ENCODE measurements around the gene KRT2.

The KRT2 gene

DNA sequence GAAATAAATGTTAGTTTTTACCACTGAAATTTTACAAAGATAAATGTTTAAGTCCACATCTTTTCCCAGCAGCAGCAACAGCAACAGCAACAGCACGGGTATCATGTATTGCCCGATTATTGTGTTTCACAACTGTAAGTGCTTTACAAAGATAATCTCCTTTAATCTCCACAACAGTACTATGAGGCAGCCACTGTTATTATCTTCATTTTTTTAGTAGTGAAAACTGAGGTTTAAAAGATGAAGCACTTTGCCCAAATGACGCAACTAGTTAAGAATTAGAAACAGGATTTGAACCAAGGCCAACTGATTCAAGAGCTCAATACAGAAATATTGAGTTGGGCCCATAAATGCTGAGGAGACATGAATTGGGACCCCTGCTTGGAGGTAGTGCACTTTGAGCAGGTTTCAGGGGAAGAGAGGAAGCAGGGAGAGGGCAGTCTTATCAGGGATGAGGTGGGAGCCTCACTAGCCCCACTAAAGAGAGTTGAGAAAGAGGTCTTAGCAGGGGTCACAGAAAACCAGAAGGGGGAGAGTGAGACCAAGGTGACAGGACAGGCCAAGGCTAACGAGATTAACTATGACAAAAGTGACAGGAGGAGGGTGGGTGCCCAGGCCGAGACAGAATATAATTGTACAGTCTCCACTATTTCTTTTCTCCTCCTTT is 15.3 kb downstream of the KRT2 start:
- DNase-seq: no peak

GRCh38 chr12:52636189-52636588 is 15.8 kb downstream of the KRT2 start:
- DNase-seq: no peak

DNA sequence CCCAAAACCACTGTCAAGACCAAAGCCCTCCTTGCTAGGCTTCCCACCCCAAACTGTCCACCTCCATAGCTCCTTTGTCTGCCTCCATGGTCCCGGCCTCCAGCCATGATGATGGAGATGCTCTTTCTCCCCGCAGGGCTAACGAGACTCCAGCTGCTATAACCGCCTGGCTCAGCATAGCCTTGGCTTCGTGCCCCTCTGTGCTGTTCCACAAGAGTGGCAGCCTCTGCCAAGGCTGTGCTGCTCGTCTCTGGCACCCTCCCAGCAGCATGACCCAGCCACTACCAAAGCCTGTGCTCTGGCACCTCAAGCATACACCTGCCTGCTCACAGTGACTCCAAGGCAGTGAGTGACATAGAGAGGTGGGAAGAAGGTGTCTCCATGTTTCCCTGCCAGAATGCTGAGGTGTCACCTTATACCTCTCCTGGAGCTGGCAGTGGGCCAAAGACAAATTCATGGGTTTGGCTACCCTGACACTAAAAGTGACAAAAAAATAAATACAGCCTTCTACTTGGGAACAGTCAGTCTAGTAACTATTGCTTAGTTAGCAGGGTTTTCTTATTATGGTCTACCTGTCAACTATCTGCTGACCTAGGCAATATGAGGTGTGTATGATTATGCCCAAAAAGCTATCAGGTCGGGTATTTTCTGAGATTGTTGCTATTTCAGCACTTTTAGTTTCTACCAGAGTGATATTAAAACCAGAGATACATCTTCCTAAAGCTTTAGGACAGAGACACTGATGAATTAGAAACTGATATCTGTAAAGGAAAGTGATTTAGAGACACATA is 17.6 kb downstream of the KRT2 start:
- DNase-seq: no peak

DNA sequence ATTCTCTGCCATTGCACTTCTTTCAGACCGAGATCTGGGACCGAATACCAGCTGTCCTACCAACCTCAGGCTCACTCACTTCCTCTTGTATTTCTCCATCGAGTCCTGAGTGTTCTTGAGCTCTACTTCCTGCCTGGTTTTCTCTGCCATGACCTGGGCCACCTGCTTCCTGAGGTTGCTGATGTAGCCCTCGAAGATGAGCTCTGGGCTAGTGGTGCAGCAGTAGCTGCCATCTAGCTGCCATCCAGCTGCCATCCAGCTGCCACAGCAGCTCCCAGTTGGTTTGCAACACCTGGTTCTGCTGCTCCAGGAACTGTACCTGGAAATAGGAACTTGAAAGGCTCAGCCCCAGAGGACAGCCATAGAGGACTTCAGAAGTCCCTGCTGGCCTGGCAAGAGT is 18.6 kb downstream of the KRT2 start:
- no peak for DNase-seq

GRCh38 chr12:52632656-52633055 is 19.4 kb downstream of the KRT2 start:
- DNase-seq: no peak

DNA sequence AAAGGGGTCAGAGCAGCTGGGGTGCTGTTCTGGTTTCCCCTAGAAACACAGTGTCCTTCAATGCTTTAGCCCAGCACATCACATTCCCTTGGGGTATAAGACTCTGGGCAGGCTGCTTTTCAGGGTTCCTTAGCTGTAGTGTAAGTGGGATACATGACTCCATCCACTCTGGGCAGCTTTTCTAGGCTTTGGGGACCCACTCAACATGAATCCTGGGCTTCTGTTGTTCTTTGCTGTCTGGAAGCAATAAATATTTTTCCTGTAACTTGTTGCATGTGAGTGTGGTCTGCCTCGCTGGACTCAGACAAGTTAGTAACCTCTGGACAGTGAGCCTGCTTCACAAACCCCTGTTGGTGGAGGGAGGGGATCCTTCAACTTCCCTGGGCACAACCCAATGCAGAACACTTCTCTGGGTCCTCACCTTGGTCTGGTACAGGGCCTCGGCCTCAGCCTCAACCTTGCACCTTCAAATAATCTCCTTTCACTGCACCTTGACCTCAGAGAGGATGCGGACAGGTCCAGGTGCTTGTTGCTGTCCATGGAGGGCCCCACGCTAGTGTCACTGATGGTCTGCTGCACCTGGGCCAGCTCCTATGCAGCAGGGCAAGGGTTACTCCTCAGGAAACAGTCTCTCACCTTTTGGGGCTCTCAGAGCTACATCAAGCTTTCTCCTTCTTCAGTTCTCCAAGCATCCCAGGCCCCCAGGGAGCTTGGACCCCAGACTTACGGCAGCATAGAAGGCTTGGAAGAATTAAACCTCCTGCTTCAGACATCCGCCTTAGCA is 20.1 kb downstream of the KRT2 start:
- no peak for DNase-seq

- DNase-seq: no peak
Measured at GRCh38 chr12:52631264-52631663, 20.7 kb downstream of the KRT2 start.

- no peak for DNase-seq
Measured at GRCh38 chr12:52630599-52631200, 21.3 kb downstream of the KRT2 start.

DNA sequence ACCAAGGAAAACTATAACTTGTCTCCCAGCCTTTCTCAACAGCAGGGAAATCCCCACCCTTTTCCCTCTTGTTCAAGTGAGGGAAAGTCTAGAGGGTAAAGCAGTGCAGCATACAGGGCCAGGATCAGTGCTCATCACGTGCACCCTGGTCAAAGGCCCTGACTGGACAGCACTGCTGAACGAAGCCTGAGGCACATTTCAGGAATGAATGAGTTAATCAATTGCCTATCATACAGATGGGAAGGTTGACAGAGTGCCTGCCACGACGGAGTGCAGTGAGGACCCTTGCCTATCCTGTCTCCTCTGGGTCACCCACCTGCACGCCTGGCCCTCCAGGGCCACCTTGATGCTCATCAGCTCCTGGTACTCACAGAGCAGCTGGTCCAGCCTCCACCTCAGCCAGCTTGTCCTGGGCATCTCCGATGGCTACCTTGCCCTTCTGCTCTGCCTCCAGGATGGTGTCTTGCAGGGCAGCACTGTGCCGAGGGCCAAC is 22.0 kb downstream of the KRT2 start:
- DNase-seq: no peak

DNA sequence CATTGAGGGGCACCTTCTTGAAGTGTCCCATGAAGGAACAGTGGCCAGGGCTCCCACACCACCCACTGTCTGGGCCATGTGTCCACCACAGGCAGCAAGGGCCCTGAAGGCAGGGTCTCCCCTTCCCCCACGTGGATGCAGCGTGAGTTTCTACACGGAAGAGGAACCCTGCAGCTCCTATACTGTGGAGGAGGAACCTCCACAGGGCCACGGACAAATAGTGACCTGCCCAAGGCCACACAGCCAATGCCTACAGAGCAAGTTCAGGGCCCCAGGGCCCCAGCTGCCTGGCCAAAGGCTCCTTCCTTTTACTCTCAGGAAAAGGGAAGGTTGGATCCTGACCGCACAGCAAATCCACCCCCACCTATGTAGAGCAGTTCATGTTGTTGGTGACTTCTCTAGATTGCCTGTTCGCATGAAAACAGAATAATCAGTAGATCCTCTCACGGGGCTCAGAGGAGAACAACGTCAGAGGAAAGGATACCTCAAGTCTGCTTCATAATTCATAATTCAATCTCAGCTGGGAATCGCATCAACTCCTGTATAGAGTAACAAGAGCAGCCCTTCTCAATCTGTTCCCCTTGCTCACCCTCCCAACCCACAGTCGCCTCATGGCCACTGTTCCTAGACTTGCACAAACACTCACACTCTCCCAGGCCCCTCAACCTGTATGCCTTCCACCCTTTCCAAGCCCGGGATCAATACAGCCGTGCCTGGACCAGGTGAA is 22.6 kb downstream of the KRT2 start:
- no peak for DNase-seq

DNA sequence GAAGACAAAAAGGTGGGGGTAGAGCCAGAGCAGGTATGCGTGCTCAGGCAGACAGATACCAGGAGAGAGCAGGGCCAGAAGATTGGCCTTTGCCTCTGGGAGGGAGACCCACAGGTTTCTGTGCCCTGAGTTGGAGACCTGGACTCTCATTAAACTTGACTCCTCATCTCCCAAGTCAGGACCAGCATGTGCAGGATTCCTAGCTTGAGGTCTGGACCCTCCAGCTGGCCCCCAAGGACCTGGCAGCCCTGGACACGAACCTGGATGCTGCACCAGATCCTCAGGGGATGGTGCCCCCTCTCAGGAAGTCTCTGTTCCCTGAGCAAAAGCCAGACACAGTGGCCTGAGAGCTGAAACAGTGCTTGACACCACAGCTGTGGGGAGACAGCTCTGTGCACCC is 23.2 kb downstream of the KRT2 start:
- no peak for DNase-seq

- no peak for DNase-seq
Measured at GRCh38 chr12:52628111-52628507, 23.9 kb downstream of the KRT2 start.

GRCh38 chr12:52627395-52628110 is 24.5 kb downstream of the KRT2 start:
- no peak for DNase-seq

DNA sequence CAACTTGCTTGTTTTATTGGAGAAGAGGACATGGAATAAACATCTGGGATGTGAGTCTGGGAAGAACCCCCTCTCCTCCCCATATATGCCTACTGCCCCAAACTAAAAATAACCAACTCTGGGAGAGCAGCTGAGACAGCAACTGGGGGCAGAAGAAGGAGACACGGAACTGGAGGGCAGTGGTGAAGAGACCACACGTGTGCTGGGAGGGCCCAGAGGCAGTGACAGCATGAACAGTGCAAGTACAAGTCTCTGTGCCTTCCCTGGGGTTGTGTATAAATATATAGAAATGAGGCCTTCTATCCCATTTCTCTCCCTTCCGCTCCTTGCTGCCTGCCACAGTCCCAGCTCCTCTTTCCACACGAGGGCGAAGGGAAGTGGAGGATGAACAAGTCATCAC is 29.7 kb downstream of the KRT2 start:
- DNase-seq: no peak

GRCh38 chr12:52618866-52619265 is 33.1 kb downstream of the KRT2 start:
- no peak for DNase-seq

GRCh38 chr12:52618216-52618615 is 33.8 kb downstream of the KRT2 start, which contains the start of gene KRT73:
KRT73 (minus strand) TSS chr12:52618559; CDS start chr12:52618524, 35 bp downstream.
- DNase-seq: no peak

- DNase-seq: no peak
Measured at GRCh38 chr12:52617403-52617785, 34.6 kb downstream of the KRT2 start.

- DNase-seq: no peak
Measured at GRCh38 chr12:52616680-52617402, 35.2 kb downstream of the KRT2 start.

DNA sequence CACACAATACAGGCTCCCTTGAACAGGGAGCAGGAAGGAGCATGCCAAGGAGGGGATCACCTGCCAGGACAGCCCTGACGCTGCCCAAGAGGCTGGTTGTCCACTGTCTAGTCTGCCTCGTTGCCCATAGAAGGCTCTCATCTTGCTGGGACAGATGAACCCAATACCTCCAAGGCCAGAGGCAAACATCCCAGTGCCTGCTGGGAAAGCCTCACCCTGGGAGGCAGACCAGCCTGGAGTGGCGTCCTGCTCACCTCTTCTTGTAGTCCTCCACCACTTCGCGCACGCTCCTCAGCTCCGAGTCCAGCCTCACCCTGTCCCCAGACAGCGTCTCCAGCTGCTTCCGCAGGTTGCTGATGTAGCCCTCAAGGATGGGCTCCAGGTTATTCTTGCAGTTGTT is 36.1 kb downstream of the KRT2 start:
- DNase-seq: no peak

DNA sequence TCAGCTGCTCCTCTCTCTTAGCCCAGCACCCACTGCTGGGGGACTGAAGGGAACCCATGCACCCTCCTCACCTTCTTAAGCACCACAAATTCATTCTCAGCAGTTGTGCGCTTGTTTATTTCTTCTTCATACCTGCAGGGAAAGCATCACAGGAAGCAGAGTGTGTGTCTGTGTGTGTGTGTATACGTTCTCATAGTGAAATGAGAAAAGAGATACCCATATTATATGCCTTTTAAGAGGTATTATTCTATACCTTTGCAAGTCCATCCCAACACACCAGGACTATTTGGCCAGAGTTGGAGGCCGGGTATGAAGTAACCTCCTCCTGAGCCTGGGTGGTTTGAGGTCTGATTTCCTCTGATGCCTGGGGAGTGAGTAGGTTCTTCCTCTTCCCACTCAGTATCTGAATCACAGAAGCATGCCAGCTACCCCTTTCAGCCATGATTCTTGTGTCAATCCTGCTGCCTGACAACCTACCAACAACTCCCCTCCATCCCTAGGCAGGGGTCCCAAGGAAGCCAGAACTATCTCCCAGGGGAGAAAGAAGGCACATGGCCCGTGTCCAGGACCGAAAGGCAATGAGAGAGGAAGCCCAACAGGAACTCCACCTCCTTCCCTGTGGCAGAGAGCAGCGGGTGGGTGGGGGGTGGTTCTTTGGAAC is 36.7 kb downstream of the KRT2 start:
- DNase-seq: no peak
